Thymus (tissue), 11 donors: Measurements from ENCODE around the gene PERCC1. TPM values are rescaled to one million over a fixed set of nuclear protein-coding genes. Genes with fewer than 3 reads are reported as not detected.

Experiments used
- DNase-seq, 9 donors: peaks; one replicate each; pipeline ENCODE4 v3.0.0-alpha.2; 2013; ENCODE audit warnings: low spot score in 9 of 9, low read depth in 6 of 9, missing footprints in 1 of 9
- H3K27ac ChIP-seq, 2 donors: one replicate each; pipeline ENCODE4 v1.5.1; 2013; ENCODE audit warnings: control low read depth in 1 of 2, low read depth in 1 of 2, low read length in 1 of 2, mild to moderate bottlenecking in 1 of 2, moderate library complexity in 1 of 2
- H3K27me3 ChIP-seq, 2 donors: one replicate each; pipeline ENCODE4 v1.5.1; 2013; ENCODE audit warnings: low read length in 1 of 2; ENCODE audit not compliant: control insufficient read depth in 2 of 2, insufficient read depth in 1 of 2
- H3K36me3 ChIP-seq, 2 donors: one replicate each; pipeline ENCODE4 v1.5.1; 2013; ENCODE audit warnings: low read length in 1 of 2, mild to moderate bottlenecking in 1 of 2, moderate library complexity in 1 of 2; ENCODE audit not compliant: control insufficient read depth in 2 of 2, insufficient read depth in 2 of 2
- H3K4me1 ChIP-seq, 2 donors: one replicate each; pipeline ENCODE4 v1.5.1; 2013; ENCODE audit warnings: low read length in 2 of 2; ENCODE audit not compliant: control insufficient read depth in 2 of 2, insufficient read depth in 2 of 2
- H3K4me3 ChIP-seq, 2 donors: one replicate each; pipeline ENCODE4 v1.5.1; 2013; ENCODE audit warnings: low read length in 2 of 2, control low read depth in 1 of 2, mild to moderate bottlenecking in 1 of 2
- H3K9me3 ChIP-seq, 2 donors: one replicate each; pipeline ENCODE4 v1.5.1; 2013; ENCODE audit warnings: low read length in 1 of 2, mild to moderate bottlenecking in 1 of 2; ENCODE audit not compliant: control insufficient read depth in 2 of 2, insufficient read depth in 1 of 2
- WGBS: extraction: QIAGEN DNeasy Blood & Tissue Kit; methylation state at CpG from one replicate; pipeline ENCODE4 v1.1.7; 2013; 5-methylcytosine and 5-hydroxymethylcytosine counted together
- polyA plus RNA-seq: library from polyadenylated mRNA; stranded (reverse); fragments of 200-250 nt; gene quantifications from one replicate; pipeline ENCODE4 v1.2.3, GENCODE V29; 2013
- total RNA-seq: library from RNA; stranded (reverse); fragments of 120-200 nt; gene quantifications from one replicate; pipeline ENCODE4 v1.2.4, GENCODE V29; 2013
- donor health status: healthy.

Gene PERCC1
- total and polyA plus RNA-seq, 2 donors, result 0.07 TPM; not detected in 1

- Histone ChIP-seq H3K27me3 (no peaks in the 10 kb centered on the region), H3K9me3 (peaks cover 0 to 14% of the 10 kb centered on the region in 2 donors), H3K4me3 (peak overlapping the region; percentile 87 to 100), H3K36me3 (peaks cover 3 to 6% of the 10 kb centered on the region in 2 donors), H3K27ac (peak overlapping the region; percentile 57 to 88), H3K4me1 (peaks cover 10 to 34% of the 10 kb centered on the region in 2 donors)
- DNase-seq, result peak in 2 of 9 donors; percentile 3 to 25
- 6% methylated on average over 22 of the region's 22 CpGs for WGBS
Measured at GRCh38 chr16:1420111-1420539, 10.8 kb upstream of the PERCC1 start.

DNA sequence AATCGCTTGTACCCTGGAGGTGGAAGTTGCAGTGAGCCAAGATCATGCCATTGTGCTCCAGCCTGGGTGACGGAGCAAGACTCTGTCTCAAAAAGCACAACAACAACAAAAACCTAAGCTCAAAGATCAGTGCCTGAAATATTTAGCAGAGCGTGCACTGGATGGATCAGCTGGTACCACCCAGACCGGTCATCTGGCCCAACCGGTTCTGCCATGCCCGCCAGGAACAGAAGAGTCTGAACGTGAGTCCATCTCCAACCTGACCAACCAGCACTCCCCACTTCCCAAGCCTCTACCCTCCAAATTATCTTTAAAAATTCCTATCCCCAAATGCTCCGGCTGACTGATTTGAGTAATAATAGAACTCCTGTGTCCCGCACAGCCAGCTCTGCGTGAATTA is 8.8 kb upstream of the PERCC1 start:
- H3K27ac ChIP-seq, result no peak overlapping the region
- peaks cover 3 to 6% of the 10 kb centered on the region in 2 donors for H3K36me3 ChIP-seq
- peaks cover 0 to 14% of the 10 kb centered on the region in 2 donors for H3K9me3 ChIP-seq
- H3K4me1 ChIP-seq, result peaks cover 10 to 31% of the 10 kb centered on the region in 2 donors
- no peak overlapping the region for H3K4me3 ChIP-seq
- 88% methylated on average over 10 of the region's 10 CpGs for WGBS
- H3K27me3 ChIP-seq, result no peaks in the 10 kb centered on the region
- DNase-seq, result no peak

DNA sequence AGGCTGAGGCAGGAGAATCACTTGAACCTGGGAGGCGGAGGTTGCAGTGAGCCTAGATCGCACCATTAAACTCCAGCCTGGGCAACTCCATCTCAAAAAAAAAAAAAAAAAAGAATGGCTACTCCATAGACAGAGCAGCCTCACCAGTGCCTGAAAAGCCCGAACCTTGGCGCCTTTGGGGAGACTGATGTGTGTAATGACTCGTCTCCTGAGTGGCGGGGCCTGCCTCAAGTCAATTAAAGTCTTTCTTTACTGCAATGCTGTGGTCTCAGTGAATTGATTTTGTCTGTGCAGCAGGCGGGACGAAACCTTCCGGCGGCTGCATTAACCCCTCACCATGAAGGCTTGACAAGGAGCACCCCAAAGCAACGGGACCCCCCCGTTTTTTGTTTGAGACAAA is 6.8 kb upstream of the PERCC1 start:
- Histone ChIP-seq H3K27ac (no peak overlapping the region), H3K9me3 (peaks cover 0 to 14% of the 10 kb centered on the region in 2 donors), H3K27me3 (peaks cover 0 to 2% of the 10 kb centered on the region in 2 donors), H3K36me3 (no peaks in the 10 kb centered on the region), H3K4me3 (no peak overlapping the region), H3K4me1 (peaks cover 13 to 22% of the 10 kb centered on the region in 2 donors)
- no peak for DNase-seq
- WGBS, result 97% methylated on average over 12 of the region's 12 CpGs

- no peaks in the 10 kb centered on the region for H3K36me3 ChIP-seq
- H3K27ac ChIP-seq, result no peak overlapping the region
- peaks cover 0 to 8% of the 10 kb centered on the region in 2 donors for H3K27me3 ChIP-seq
- DNase-seq, result no peak
- H3K9me3 ChIP-seq, result peaks cover 0 to 5% of the 10 kb centered on the region in 2 donors
- 95% methylated on average over 16 of the region's 16 CpGs for WGBS
- peaks cover 6 to 10% of the 10 kb centered on the region in 2 donors for H3K4me1 ChIP-seq
- H3K4me3 ChIP-seq, result no peak overlapping the region
Measured at GRCh38 chr16:1425616-1426370, 5.1 kb upstream of the PERCC1 start.

GRCh38 chr16:1426734-1427471 is 4.0 kb upstream of the PERCC1 start:
- no peaks in the 10 kb centered on the region for H3K36me3 ChIP-seq
- H3K27ac ChIP-seq, result no peak overlapping the region
- peaks cover 0 to 17% of the 10 kb centered on the region in 2 donors for H3K27me3 ChIP-seq
- H3K4me3 ChIP-seq, result no peak overlapping the region
- peaks cover 0 to 5% of the 10 kb centered on the region in 2 donors for H3K9me3 ChIP-seq
- 92% methylated on average over 42 of the region's 42 CpGs for WGBS
- peaks cover 2 to 3% of the 10 kb centered on the region in 2 donors for H3K4me1 ChIP-seq
- no peak for DNase-seq

GRCh38 chr16:1427473-1428461 is 3.1 kb upstream of the PERCC1 start:
- H3K27me3 ChIP-seq, result peaks cover 0 to 25% of the 10 kb centered on the region in 2 donors
- no peaks in the 10 kb centered on the region for H3K36me3 ChIP-seq
- no peak overlapping the region for H3K4me3 ChIP-seq
- WGBS, result 89% methylated on average over 53 of the region's 53 CpGs
- H3K9me3 ChIP-seq, result peaks cover 0 to 5% of the 10 kb centered on the region in 2 donors
- H3K4me1 ChIP-seq, result peaks cover 2 to 3% of the 10 kb centered on the region in 2 donors
- no peak overlapping the region for H3K27ac ChIP-seq
- DNase-seq, result no peak

- Histone ChIP-seq H3K9me3 (no peaks in the 10 kb centered on the region), H3K4me1 (peaks cover 2 to 3% of the 10 kb centered on the region in 2 donors), H3K27me3 (peaks cover 0 to 33% of the 10 kb centered on the region in 2 donors), H3K4me3 (no peak overlapping the region), H3K27ac (no peak overlapping the region), H3K36me3 (no peaks in the 10 kb centered on the region)
- WGBS, result 27% methylated on average over 21 of the region's 21 CpGs
- DNase-seq, result peak in 3 of 9 donors; percentile 4 to 43 (median 19)
Measured at GRCh38 chr16:1428511-1428910, 2.4 kb upstream of the PERCC1 start.

- DNase-seq, result no peak
- H3K36me3 ChIP-seq, result no peaks in the 10 kb centered on the region
- H3K27me3 ChIP-seq, result peaks cover 0 to 33% of the 10 kb centered on the region in 2 donors
- no peak overlapping the region for H3K4me3 ChIP-seq
- H3K4me1 ChIP-seq, result peaks cover 2 to 3% of the 10 kb centered on the region in 2 donors
- H3K9me3 ChIP-seq, result no peaks in the 10 kb centered on the region
- 95% methylated on average over 11 of the region's 11 CpGs for WGBS
- H3K27ac ChIP-seq, result no peak overlapping the region
Measured at GRCh38 chr16:1429012-1429411, 1.9 kb upstream of the PERCC1 start.
